GM21367 (cell line): ENCODE measurements around the gene CCDC68.

Experiments
- ATAC-seq: cut with Tn5 transposase; IDR thresholded peaks from one replicate; pipeline ENCODE4 v1.9.1; 2021; ENCODE audit not compliant: unreplicated experiment

Gene CCDC68

GRCh38 chr18:54961868-54962267, 2.6 kb upstream of the CCDC68 start:
- no peak for ATAC-seq

GRCh38 chr18:54961016-54961423, 1.8 kb upstream of the CCDC68 start:
- no peak for ATAC-seq

GRCh38 chr18:54960197-54960596, 936 bp upstream of the CCDC68 start:
- ATAC-seq: no peak

- ATAC-seq: no peak
These were observed 1.3 kb downstream of the CCDC68 start for GRCh38 chr18:54957996-54958395.

GRCh38 chr18:54957296-54957832, 1.9 kb downstream of the CCDC68 start:
- no peak for ATAC-seq

GRCh38 chr18:54956506-54956905, 2.8 kb downstream of the CCDC68 start:
- no peak for ATAC-seq

GRCh38 chr18:54952026-54952425, 7.2 kb downstream of the CCDC68 start:
- ATAC-seq: no peak

- no peak for ATAC-seq
These were observed 9.0 kb downstream of the CCDC68 start for GRCh38 chr18:54950221-54950620.

GRCh38 chr18:54949588-54949987, 9.7 kb downstream of the CCDC68 start:
- ATAC-seq: no peak

- no peak for ATAC-seq
These were observed 10.9 kb downstream of the CCDC68 start for GRCh38 chr18:54948350-54948837.

GRCh38 chr18:54947091-54947490, 12.2 kb downstream of the CCDC68 start:
- ATAC-seq: no peak

GRCh38 chr18:54946149-54946581, 13.1 kb downstream of the CCDC68 start:
- ATAC-seq: peak; percentile 88

- no peak for ATAC-seq
These were observed 13.6 kb downstream of the CCDC68 start for GRCh38 chr18:54945576-54946125.

- ATAC-seq: no peak
These were observed 16.7 kb downstream of the CCDC68 start for GRCh38 chr18:54942569-54942968.

GRCh38 chr18:54942144-54942543, 17.1 kb downstream of the CCDC68 start:
- no peak for ATAC-seq

- no peak for ATAC-seq
These were observed 19.8 kb downstream of the CCDC68 start for GRCh38 chr18:54939361-54939917.

- no peak for ATAC-seq
These were observed 20.8 kb downstream of the CCDC68 start for GRCh38 chr18:54938506-54938905.

- no peak for ATAC-seq
These were observed 26.8 kb downstream of the CCDC68 start for GRCh38 chr18:54932472-54932871.

GRCh38 chr18:54931152-54931551, 28.1 kb downstream of the CCDC68 start:
- no peak for ATAC-seq

- no peak for ATAC-seq
These were observed 31.0 kb downstream of the CCDC68 start for GRCh38 chr18:54928236-54928635.

- no peak for ATAC-seq
These were observed 32.5 kb downstream of the CCDC68 start for GRCh38 chr18:54926593-54927325.

- ATAC-seq: no peak
These were observed 34.3 kb downstream of the CCDC68 start for GRCh38 chr18:54924948-54925347.
